ENCODE measurements around the gene ZBTB4.
"Not testable (repeated sequence)": the region's sequence is repeated elsewhere in the genome, so short reads cannot be mapped to it uniquely, and the experiment has no call there.

The ZBTB4 gene

DNA sequence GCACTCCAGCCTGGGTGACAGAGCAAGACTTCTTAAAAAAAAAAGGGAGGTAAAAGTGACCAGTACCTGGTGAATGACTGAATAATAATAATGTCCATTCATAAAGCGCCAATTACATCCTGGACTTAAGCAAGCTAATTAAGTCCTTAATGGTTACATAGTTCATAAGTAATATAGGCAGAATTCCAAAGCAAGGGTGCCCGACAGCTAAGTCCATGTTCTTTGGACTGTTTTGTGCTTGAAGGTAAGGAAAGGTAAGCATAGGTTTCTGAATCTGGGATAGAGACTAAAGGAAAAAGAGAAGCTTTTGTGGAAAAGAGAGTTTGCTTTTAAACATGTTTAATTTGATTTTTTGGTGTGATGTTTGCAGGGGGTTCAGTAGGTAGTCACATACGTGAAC lies 14.5 kb upstream of the ZBTB4 start:
- no peak overlapping the region for H3K4me3 ChIP-seq (ENCODE audit: low read length)
- no peaks in the 10 kb centered on the region for H3K4me1 ChIP-seq (ENCODE audit: control insufficient read depth, insufficient read depth, low read length)
- no peak for DNase-seq (ENCODE audit: low read depth, low spot score)
- H3K27me3 ChIP-seq (ENCODE audit: control insufficient read depth, insufficient read depth, low read length), result no peaks in the 10 kb centered on the region
- no peaks in the 10 kb centered on the region for H3K9me3 ChIP-seq (ENCODE audit: control insufficient read depth, insufficient read depth, low read length)
- H3K27ac ChIP-seq (ENCODE audit: low read length), result no peak overlapping the region
- H3K36me3 ChIP-seq (ENCODE audit: control insufficient read depth, insufficient read depth, low read length), result peaks cover 22% of the 10 kb centered on the region
- no CpG with 5 or more reads among the region's 3 CpGs for WGBS (ENCODE audit: insufficient coverage, insufficient read length)

DNA sequence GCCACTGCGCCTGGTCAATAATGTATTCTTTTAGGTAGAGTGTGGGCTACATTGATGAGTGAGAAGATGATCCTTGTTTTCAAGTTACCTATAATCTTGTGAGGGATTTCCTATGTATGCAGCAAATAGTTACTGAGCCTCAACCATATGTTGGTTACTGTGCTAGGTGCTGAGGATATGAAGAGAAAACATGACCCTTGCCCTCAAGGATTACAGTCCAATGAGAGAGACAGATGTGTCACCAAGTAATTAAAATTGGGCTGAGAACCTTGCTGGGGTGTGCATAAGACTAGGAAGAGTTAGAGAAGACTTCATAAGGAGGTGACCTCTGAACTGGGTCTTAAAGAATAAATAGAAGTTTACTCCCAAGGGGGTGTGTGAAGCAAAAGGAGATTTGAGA lies 12.2 kb upstream of the ZBTB4 start:
- Histone ChIP-seq H3K9me3 (ENCODE audit: control insufficient read depth, insufficient read depth, low read length) (no peaks in the 10 kb centered on the region), H3K27ac (ENCODE audit: low read length) (no peak overlapping the region), H3K4me1 (ENCODE audit: control insufficient read depth, insufficient read depth, low read length) (no peaks in the 10 kb centered on the region), H3K36me3 (ENCODE audit: control insufficient read depth, insufficient read depth, low read length) (peaks cover 1% of the 10 kb centered on the region), H3K4me3 (ENCODE audit: low read length) (no peak overlapping the region), H3K27me3 (ENCODE audit: control insufficient read depth, insufficient read depth, low read length) (no peaks in the 10 kb centered on the region)
- whole genome bisulfite sequencing (ENCODE audit: insufficient coverage, insufficient read length), result no CpG with 5 or more reads among the region's 1 CpG
- DNase-seq (ENCODE audit: low read depth, low spot score), result no peak

DNA sequence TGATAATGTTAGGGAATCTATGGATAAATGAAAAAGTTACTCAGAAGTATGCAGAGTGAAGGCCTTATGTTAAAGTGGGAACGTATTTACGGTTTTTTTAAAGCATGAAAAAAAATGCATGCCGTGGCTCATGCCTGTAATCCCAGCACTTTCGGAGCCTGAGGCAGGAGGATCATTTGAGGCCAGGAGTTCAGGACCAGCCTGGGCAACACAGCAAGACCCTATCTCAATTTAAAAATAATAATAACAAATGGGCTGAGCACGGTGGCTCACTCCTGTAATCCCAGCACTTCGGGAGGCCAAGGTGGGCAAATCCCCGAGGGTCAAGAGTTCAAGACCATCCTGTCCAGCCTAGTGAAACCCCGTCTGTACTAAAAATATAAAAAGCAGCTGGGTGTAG lies 10.7 kb upstream of the ZBTB4 start:
- no peak for DNase-seq (ENCODE audit: low read depth, low spot score)
- Histone ChIP-seq H3K27me3 (ENCODE audit: control insufficient read depth, insufficient read depth, low read length) (no peaks in the 10 kb centered on the region), H3K4me1 (ENCODE audit: control insufficient read depth, insufficient read depth, low read length) (0 out of 2 replicates have a peak, but pooled peaks cover 2% of the 10 kb centered on the region), H3K4me3 (ENCODE audit: low read length) (no peak overlapping the region), H3K27ac (ENCODE audit: low read length) (no peak overlapping the region), H3K9me3 (ENCODE audit: control insufficient read depth, insufficient read depth, low read length) (no peaks in the 10 kb centered on the region), H3K36me3 (ENCODE audit: control insufficient read depth, insufficient read depth, low read length) (no peaks in the 10 kb centered on the region; the same call in 1 of the 2 replicates)
- WGBS (ENCODE audit: insufficient coverage, insufficient read length), result 100% methylated on average over 2 of the region's 8 CpGs

DNA sequence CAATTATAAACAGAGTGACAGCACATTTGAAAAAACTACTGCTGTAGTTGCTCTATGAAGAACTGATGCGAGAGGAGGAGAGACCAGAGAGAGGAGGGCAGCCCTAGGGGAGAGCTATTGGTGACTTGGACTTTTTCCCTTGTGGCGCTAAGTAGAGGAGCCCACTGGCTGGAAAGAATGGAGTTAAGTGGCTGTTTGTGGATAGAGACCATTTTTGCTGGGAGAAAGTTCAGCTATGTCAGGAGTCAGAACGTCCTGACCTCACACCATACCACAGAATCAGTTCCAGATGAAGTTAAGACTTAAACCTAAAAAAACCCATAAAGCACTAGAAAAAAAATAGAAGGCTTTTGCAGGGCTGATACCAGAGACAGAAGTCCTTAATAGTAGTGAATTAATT lies 6.8 kb upstream of the ZBTB4 start:
- Histone ChIP-seq H3K27ac (ENCODE audit: low read length) (no peak overlapping the region), H3K27me3 (ENCODE audit: control insufficient read depth, insufficient read depth, low read length) (no peaks in the 10 kb centered on the region), H3K36me3 (ENCODE audit: control insufficient read depth, insufficient read depth, low read length) (no peaks in the 10 kb centered on the region; the same call in 1 of the 2 replicates), H3K4me1 (ENCODE audit: control insufficient read depth, insufficient read depth, low read length) (0 out of 2 replicates have a peak, but pooled peaks cover 2% of the 10 kb centered on the region), H3K9me3 (ENCODE audit: control insufficient read depth, insufficient read depth, low read length) (no peaks in the 10 kb centered on the region), H3K4me3 (ENCODE audit: low read length) (no peak overlapping the region)
- no peak for DNase-seq (ENCODE audit: low read depth, low spot score)
- WGBS (ENCODE audit: insufficient coverage, insufficient read length), result no CpG with 5 or more reads among the region's 3 CpGs

DNA sequence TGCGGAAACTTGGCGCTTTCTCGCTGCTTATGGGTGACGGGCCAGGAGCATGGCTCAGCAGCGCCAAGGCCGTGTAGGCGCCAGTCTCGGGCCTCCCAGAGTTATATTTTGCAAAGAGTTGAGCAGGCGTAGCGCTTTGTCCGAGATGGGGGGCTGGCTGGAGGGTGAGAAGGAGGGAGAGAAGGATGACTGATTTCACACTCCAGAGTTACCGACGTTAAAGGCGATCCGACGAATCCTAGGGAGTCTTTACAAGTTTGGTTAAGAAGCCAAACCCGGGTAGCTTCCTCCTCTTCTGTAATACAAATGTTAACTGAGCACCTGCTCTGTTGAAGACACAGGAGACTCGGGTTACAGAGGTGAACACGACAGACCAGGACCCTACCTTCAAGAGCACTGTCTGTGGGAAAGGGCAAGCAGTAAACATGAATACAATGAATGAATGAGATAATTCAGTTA lies 5.5 kb upstream of the ZBTB4 start:
- H3K27ac ChIP-seq (ENCODE audit: low read length), result no peak overlapping the region
- DNase-seq (ENCODE audit: low read depth, low spot score), result no peak
- H3K4me1 ChIP-seq (ENCODE audit: control insufficient read depth, insufficient read depth, low read length), result 0 out of 2 replicates have a peak, but pooled peaks cover 2% of the 10 kb centered on the region
- peak overlapping the region; percentile 67 for H3K4me3 ChIP-seq (ENCODE audit: low read length)
- H3K36me3 ChIP-seq (ENCODE audit: control insufficient read depth, insufficient read depth, low read length), result no peaks in the 10 kb centered on the region; the same call in 1 of the 2 replicates
- no peaks in the 10 kb centered on the region for H3K27me3 ChIP-seq (ENCODE audit: control insufficient read depth, insufficient read depth, low read length)
- H3K9me3 ChIP-seq (ENCODE audit: control insufficient read depth, insufficient read depth, low read length), result no peaks in the 10 kb centered on the region
- WGBS (ENCODE audit: insufficient coverage, insufficient read length), result no CpG with 5 or more reads among the region's 19 CpGs

DNA sequence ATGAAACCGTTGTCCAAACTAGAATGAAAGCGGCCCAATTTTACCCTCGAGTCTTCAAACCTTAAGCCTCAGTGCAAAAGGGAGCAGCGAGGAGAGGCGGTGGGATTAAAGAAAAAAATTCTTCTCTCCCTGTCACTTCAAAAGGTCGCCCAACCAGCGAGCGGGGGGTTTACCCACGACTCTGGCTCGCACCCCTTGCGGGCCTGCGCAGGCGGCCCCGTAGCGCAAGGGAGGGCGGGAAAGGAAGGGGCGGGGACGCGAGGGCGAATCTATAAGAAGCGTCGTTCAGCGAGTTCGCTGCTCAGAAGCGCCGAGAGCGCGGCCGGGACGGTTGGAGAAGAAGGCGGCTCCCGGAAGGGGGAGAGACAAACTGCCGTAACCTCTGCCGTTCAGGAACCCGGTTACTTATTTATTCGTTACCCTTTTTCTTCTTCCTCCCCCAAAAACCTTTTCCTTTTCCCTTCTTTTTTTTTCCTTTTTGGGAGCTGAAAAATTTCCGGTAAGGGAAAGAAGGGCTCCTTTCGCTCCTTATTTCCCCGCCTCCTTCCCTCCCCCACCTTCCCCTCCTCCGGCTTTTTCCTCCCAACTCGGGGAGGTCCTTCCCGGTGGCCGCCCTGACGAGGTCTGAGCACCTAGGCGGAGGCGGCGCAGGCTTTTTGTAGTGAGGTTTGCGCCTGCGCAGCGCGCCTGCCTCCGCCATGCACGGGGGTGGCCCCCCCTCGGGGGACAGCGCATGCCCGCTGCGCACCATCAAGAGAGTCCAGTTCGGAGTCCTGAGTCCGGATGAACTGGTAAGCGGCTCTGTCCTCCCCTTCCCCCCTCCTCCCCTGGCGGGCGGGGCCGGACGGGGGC lies 4.9 kb upstream of the ZBTB4 start, which contains the start of gene POLR2A:
POLR2A (plus strand) TSS at position 300 of the 852 bp plus-strand sequence.
- Histone ChIP-seq H3K27me3 (ENCODE audit: control insufficient read depth, insufficient read depth, low read length) (no peaks in the 10 kb centered on the region), H3K27ac (ENCODE audit: low read length) (no peak within 1 kb of the TSS), H3K4me1 (ENCODE audit: control insufficient read depth, insufficient read depth, low read length) (0 out of 2 replicates have a peak, but pooled peaks cover 3% of the 10 kb centered on the region), H3K9me3 (ENCODE audit: control insufficient read depth, insufficient read depth, low read length) (no peaks in the 10 kb centered on the region), H3K36me3 (ENCODE audit: control insufficient read depth, insufficient read depth, low read length) (no peaks in the 10 kb centered on the region; the same call in 1 of the 2 replicates), H3K4me3 (ENCODE audit: low read length) (peak within 1 kb of the TSS; percentile 67)
- WGBS (ENCODE audit: insufficient coverage, insufficient read length), result no CpG with 5 or more reads among the region's 64 CpGs
- DNase-seq (ENCODE audit: low read depth, low spot score), result peak; percentile 85

DNA sequence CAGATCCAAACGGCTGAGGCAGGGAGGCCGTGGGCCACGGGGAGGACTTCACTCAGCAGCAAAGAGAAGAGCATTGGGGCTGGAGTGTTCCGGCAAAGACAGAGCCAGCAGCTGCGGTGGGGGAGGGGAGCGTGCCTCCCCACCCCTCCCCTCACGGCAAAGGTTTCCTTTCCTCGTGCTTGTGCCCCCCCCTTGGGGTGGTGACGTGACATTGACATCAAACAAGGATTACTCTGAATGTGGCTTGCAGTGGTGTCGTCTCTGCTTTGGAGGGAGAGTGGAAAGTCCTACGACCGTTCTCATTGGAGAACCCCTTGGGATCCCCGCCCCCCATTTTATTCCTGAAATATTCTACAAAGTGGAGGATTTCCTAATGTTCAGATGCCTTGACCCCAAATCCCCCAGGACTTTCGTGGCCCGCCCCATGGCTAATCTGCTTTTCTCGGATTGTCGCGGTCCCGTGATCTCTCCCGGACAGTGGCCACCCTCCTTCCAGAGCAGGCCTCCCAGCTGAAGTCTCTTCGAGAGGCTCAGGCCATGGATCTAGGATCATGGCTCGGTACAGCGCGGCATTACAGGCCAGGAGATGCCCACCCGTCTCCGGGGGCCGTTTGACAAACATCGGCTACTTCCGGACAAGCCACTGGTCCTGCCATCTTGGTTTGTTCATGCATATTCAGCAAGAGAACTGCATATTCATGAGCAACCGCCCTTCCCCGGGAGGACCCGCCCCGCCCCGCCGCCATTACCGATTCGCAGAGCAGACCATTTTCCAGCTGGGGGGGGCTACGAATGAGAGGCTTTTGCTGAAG lies 4.0 kb upstream of the ZBTB4 start:
- no peaks in the 10 kb centered on the region for H3K36me3 ChIP-seq (ENCODE audit: control insufficient read depth, insufficient read depth, low read length)
- H3K4me1 ChIP-seq (ENCODE audit: control insufficient read depth, insufficient read depth, low read length), result 0 out of 2 replicates have a peak, but pooled peaks cover 3% of the 10 kb centered on the region
- no peaks in the 10 kb centered on the region for H3K27me3 ChIP-seq (ENCODE audit: control insufficient read depth, insufficient read depth, low read length)
- no CpG with 5 or more reads among the region's 38 CpGs for WGBS (ENCODE audit: insufficient coverage, insufficient read length)
- no peaks in the 10 kb centered on the region for H3K9me3 ChIP-seq (ENCODE audit: control insufficient read depth, insufficient read depth, low read length)
- DNase-seq (ENCODE audit: low read depth, low spot score), result peak; percentile 55
- H3K27ac ChIP-seq (ENCODE audit: low read length), result no peak overlapping the region
- peak overlapping the region; percentile 37; the same call in 1 of the 2 replicates for H3K4me3 ChIP-seq (ENCODE audit: low read length)

DNA sequence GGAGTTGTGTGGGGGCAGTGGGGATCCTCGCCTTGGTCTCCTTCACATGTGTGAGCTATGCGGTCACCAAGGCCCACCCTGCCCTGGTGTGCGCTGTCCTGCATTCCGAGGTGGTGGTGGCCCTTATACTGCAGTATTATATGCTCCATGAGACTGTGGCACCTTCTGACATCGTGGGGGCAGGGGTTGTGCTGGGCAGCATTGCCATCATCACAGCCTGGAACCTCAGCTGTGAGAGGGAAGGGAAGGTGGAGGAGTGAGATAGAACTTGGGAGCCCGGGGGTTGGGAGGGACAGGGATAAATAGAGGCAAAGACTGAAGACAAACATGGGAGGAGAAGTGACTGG lies 3.3 kb upstream of the ZBTB4 start:
- H3K9me3 ChIP-seq (ENCODE audit: control insufficient read depth, insufficient read depth, low read length); H3K36me3 ChIP-seq (ENCODE audit: control insufficient read depth, insufficient read depth, low read length); DNase-seq (ENCODE audit: low read depth, low spot score); H3K4me3 ChIP-seq (ENCODE audit: low read length); H3K27ac ChIP-seq (ENCODE audit: low read length); H3K27me3 ChIP-seq (ENCODE audit: control insufficient read depth, insufficient read depth, low read length); H3K4me1 ChIP-seq (ENCODE audit: control insufficient read depth, insufficient read depth, low read length): not testable (repeated sequence)
- no CpG with 5 or more reads among the region's 6 CpGs for WGBS (ENCODE audit: insufficient coverage, insufficient read length)

DNA sequence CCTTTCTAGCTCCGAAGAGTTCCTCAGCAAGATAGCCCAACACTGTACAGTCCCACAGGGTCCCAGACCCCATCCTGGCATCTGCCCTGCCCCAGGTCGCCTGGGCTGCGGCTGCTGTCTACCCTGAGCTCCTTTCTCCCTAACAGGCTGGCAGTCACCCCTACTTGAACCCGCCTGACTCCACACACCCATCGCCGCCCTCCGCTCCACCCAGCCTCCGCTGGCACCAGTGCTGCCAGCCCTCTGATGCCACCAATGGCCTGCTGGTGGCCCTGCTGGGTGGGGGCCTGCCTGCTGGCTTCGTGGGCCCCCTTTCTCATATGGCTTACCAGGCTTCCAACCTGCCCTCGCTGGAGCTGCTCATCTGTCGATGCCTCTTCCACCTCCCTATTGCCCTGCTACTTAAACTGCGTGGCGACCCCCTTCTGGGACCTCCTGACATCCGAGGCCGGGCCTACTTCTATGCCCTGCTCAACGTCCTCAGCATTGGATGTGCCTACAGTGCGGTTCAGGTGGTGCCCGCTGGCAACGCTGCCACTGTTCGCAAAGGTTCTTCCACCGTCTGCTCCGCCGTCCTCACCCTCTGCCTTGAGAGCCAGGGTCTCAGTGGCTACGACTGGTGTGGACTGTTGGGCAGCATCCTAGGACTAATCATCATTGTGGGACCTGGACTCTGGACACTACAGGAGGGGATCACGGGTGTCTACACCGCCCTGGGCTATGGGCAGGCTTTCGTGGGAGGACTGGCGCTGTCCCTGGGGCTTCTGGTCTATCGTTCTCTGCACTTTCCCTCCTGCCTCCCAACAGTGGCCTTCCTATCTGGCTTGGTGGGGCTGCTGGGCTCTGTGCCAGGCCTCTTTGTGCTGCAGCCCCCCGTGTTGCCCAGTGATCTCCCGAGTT lies 2.7 kb upstream of the ZBTB4 start:
- H3K9me3 ChIP-seq (ENCODE audit: control insufficient read depth, insufficient read depth, low read length); DNase-seq (ENCODE audit: low read depth, low spot score); H3K4me3 ChIP-seq (ENCODE audit: low read length); H3K4me1 ChIP-seq (ENCODE audit: control insufficient read depth, insufficient read depth, low read length); H3K27me3 ChIP-seq (ENCODE audit: control insufficient read depth, insufficient read depth, low read length); H3K36me3 ChIP-seq (ENCODE audit: control insufficient read depth, insufficient read depth, low read length); H3K27ac ChIP-seq (ENCODE audit: low read length): not testable (repeated sequence)
- WGBS (ENCODE audit: insufficient coverage, insufficient read length), result no CpG with 5 or more reads among the region's 31 CpGs

DNA sequence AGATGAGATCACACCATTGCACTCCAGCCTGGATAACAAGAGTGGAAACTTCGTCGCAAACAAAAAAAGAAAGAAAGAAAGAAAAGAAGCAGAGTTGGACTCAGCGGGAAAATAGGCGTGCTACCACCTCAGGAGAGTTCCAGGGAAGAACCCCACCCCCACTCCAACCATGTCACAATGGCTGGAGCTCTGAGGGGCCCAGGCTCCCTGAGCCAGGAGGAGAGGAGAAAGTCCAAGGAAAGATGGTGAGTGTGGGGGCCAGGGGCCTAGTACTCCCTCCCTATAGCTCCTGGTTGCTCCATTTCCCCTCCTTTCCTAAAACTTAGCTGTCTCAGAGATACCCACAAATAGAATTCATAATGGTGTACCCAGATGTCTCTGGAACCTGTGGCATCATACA lies 1.8 kb upstream of the ZBTB4 start, which contains the start of gene SLC35G6:
SLC35G6 (plus strand) TSS at position 172 of the 400 bp plus-strand sequence; CDS start at position 243, 71 bp downstream.
- not testable (repeated sequence) for H3K4me1 ChIP-seq (ENCODE audit: control insufficient read depth, insufficient read depth, low read length); H3K27me3 ChIP-seq (ENCODE audit: control insufficient read depth, insufficient read depth, low read length); H3K27ac ChIP-seq (ENCODE audit: low read length); H3K36me3 ChIP-seq (ENCODE audit: control insufficient read depth, insufficient read depth, low read length); DNase-seq (ENCODE audit: low read depth, low spot score); H3K4me3 ChIP-seq (ENCODE audit: low read length); H3K9me3 ChIP-seq (ENCODE audit: control insufficient read depth, insufficient read depth, low read length)
- no CpG with 5 or more reads among the region's 4 CpGs for WGBS (ENCODE audit: insufficient coverage, insufficient read length)
